HepG2 (cell line): ENCODE measurements around the gene GNG5. TPM values are rescaled to one million over a fixed set of nuclear protein-coding genes. Genes with fewer than 3 reads are reported as not detected.

ENCODE experiments used
- FOSL1 ChIP-seq: sonication (generic); formaldehyde crosslinking; IDR thresholded peaks from 2 replicates; pipeline ENCODE4 v1.9.0; 2021; ENCODE audit warnings: missing genetic modification reagents, borderline replicate concordance
- SAP130 ChIP-seq: IDR thresholded peaks from 2 replicates; pipeline ENCODE4 v1.6.1; 2016; ENCODE audit warnings: low read depth
- SNAPC5 ChIP-seq: sonication (generic); formaldehyde crosslinking; IDR thresholded peaks from 2 replicates; pipeline ENCODE4 v1.8.1; 2023; ENCODE audit warnings: mild to moderate bottlenecking, missing genetic modification reagents, borderline replicate concordance
- SPEN ChIP-seq: sonication (generic); formaldehyde crosslinking; IDR thresholded peaks from 2 replicates; pipeline ENCODE4 v1.5.1; 2020; ENCODE audit warnings: low read depth, mild to moderate bottlenecking, missing genetic modification reagents
- XRCC5 ChIP-seq: fragments of 200-400 bp; formaldehyde crosslinking; optimal IDR thresholded peaks from 2 replicates; pipeline ENCODE3; 2017; ENCODE audit warnings: mild to moderate bottlenecking, low read length
- ZNF142 ChIP-seq: sonication (generic); formaldehyde crosslinking; IDR thresholded peaks from 2 replicates; pipeline ENCODE4 v1.4.0; 2020; ENCODE audit warnings: missing genetic modification reagents
- ZNF503 ChIP-seq: sonication (generic); formaldehyde crosslinking; IDR thresholded peaks from 2 replicates; pipeline ENCODE4 v1.4.0; 2020; ENCODE audit warnings: missing genetic modification reagents
- ZNF512B ChIP-seq: sonication (generic); formaldehyde crosslinking; IDR thresholded peaks from 2 replicates; pipeline ENCODE4 v1.5.1; 2020; ENCODE audit warnings: missing genetic modification reagents, mild to moderate bottlenecking, borderline replicate concordance
- ZNF530 ChIP-seq: sonication (generic); formaldehyde crosslinking; IDR thresholded peaks from 2 replicates; pipeline ENCODE4 v1.5.0; 2020; ENCODE audit warnings: low read depth, mild to moderate bottlenecking, missing genetic modification reagents
- ZNF580 ChIP-seq: IDR thresholded peaks from 2 replicates; pipeline ENCODE4 v1.6.1; 2016; ENCODE audit warnings: low read depth, borderline replicate concordance
- ZNF639 ChIP-seq: conservative IDR thresholded peaks from 2 replicates; pipeline ENCODE4 v1.6.1; 2018; ENCODE audit warnings: missing genetic modification reagents
- ZNF7 ChIP-seq: IDR thresholded peaks from 2 replicates; pipeline ENCODE4 v1.6.1; 2016; ENCODE audit warnings: missing biosample characterization, missing genetic modification reagents
- ZNF703 ChIP-seq: sonication (generic); formaldehyde crosslinking; IDR thresholded peaks from 2 replicates; pipeline ENCODE4 v1.5.1; 2020; ENCODE audit warnings: missing genetic modification reagents, mild to moderate bottlenecking, moderate library complexity, borderline replicate concordance
- ZNF816 ChIP-seq: sonication (generic); formaldehyde crosslinking; IDR thresholded peaks from 2 replicates; pipeline ENCODE4 v1.8.0; 2022; ENCODE audit warnings: missing genetic modification reagents, mild to moderate bottlenecking, borderline replicate concordance
- ZSCAN12 ChIP-seq: sonication (generic); formaldehyde crosslinking; IDR thresholded peaks from 2 replicates; pipeline ENCODE4 v1.9.0; 2021; ENCODE audit warnings: mild to moderate bottlenecking, missing genetic modification reagents
- polyA plus RNA-seq, 8 experiments: library from polyadenylated mRNA; depleted of rRNA in 3 of 8; stranded (reverse) in 7 of 8; unstranded in 1 of 8; fragments of >200 nt; fragmentation: Illumina TruSeq in 4 of 8; extraction: Trizol in 4 of 8; gene quantifications; 2 replicates each; pipeline versions ENCODE4 v1.2.1 to v1.2.3, GENCODE V29; 2011 to 2016; ENCODE audit warnings: low read depth in 4 of 8, missing spikeins in 1 of 8, mixed read lengths in 1 of 8; ENCODE audit not compliant: insufficient read depth in 1 of 8
- total RNA-seq, 5 experiments: library from RNA; depleted of rRNA; stranded (reverse); fragments of >200 nt; fragmentation: Illumina TruSeq; extraction: Trizol; gene quantifications; 2 replicates each; pipeline ENCODE4 v1.2.3, GENCODE V29; 2016; ENCODE audit warnings: low read depth in 1 of 5

The GNG5 gene
- total and polyA plus RNA-seq, 2 of the 13 experiments (the other 11 are each of a cell fraction or from before 2014, with no cell fraction given): 103 to 137 TPM

- TF ChIP-seq SNAPC5 (no peak), ZNF530 (CRISPR knock-in tag) (no peak), ZNF142 (CRISPR knock-in tag) (no peak), ZNF512B (CRISPR knock-in tag) (no peak), ZNF7 (CRISPR knock-in tag) (no peak), ZNF703 (no peak), ZNF816 (CRISPR knock-in tag) (0 out of 2 replicates have a peak, but pooled peaks have one; percentile 69), ZNF639 (CRISPR knock-in tag) (no peak), ZNF580 (no peak), SAP130 (CRISPR knock-in tag) (peak; percentile 83), SPEN (no peak), ZNF503 (CRISPR knock-in tag) (no peak), ZSCAN12 (CRISPR knock-in tag) (no peak), XRCC5 (no peak), FOSL1 (CRISPR knock-in tag) (no peak)
Observed at GRCh38 chr1:84504580-84505492, 1.5 kb downstream of the GNG5 start (continued).
